Fibroblast of lung (primary cell): ENCODE measurements around the gene TBC1D2B.

ENCODE experiments used
- EZH2 ChIP-seq: IDR thresholded peaks from 2 replicates; pipeline ENCODE4 v1.5.1; 2012; ENCODE audit warnings: low read length, control low read depth, mild to moderate bottlenecking; ENCODE audit errors: missing control alignments
- TF ChIP-seq, protein P1 (sequence below), 2 donors: IDR thresholded peaks in 1 of 2; conservative IDR thresholded peaks in 1 of 2; 1 replicate in 1 of 2; 2 replicates in 1 of 2; pipeline ENCODE4 v1.5.1; 2011 to 2012; ENCODE audit warnings: low read length in 2 of 2, control low read depth in 1 of 2, inconsistent platforms in 1 of 2, low read depth in 1 of 2, mild to moderate bottlenecking in 1 of 2

DNA sequence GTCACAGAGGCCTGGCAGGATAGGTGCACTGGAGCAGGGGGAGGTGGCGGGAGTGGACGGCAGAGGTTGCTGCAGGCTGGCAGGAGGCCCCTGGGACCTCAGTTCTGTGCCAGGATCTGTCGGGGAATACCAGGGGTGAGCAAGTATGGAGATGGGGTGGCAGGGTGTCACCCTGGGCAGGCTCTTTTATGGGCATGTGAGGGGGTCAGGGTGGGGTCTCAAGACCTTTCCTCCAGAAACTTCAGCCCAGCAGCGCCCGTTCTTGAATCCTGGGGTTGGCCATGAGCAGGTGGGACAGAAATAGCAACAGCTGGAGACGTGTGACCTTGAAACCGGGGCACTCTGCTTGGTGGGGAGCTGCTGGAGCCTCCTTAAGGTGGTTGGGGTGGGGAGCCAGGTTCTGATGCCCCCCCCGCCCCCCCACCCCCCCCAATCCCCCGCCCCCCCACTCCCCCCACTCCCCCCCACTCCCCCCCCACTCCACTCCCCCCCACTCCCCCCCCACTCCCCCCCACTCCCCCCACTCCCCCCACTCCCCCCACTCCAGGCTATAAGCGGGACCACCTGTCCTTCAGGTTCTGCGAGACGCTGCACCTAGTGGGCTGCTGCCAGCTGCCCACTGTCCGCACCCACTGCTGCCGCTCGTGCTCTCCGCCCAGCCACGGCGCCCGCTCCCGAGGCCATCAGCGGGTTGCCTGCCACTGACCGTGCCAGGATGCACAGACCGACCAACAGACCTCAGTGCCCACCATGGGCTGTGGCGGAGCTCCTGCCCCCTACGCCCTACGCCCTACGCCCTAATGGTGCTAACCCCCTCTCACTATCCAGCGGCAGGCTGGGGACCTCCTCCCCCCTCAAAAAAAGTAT is 84.9 kb downstream of the TBC1D2B start:
- TF ChIP-seq, protein P1, sequence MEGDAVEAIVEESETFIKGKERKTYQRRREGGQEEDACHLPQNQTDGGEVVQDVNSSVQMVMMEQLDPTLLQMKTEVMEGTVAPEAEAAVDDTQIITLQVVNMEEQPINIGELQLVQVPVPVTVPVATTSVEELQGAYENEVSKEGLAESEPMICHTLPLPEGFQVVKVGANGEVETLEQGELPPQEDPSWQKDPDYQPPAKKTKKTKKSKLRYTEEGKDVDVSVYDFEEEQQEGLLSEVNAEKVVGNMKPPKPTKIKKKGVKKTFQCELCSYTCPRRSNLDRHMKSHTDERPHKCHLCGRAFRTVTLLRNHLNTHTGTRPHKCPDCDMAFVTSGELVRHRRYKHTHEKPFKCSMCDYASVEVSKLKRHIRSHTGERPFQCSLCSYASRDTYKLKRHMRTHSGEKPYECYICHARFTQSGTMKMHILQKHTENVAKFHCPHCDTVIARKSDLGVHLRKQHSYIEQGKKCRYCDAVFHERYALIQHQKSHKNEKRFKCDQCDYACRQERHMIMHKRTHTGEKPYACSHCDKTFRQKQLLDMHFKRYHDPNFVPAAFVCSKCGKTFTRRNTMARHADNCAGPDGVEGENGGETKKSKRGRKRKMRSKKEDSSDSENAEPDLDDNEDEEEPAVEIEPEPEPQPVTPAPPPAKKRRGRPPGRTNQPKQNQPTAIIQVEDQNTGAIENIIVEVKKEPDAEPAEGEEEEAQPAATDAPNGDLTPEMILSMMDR (conservative IDR thresholded peaks at IDR 0.05 in 1 of 2, IDR thresholded peaks at IDR 0.05 in 1 of 2; ENCODE audit: low read depth in 1 of 2, low read length in 2 of 2) = no peak
- TF ChIP-seq EZH2 = no peak
